H1 (cell line): Measurements from ENCODE around the gene MCC. TPM values are rescaled to one million over a fixed set of nuclear protein-coding genes. Genes with fewer than 3 reads are reported as not detected.

ENCODE experiments used
- CTCF ChIA-PET: fragments of 300-600 bp; sonication (Branson Sonifier 250); formaldehyde crosslinking; loops from one replicate; lab custom pipeline; 2021; ENCODE audit not compliant: partially characterized antibody; lab: Charles Lee
- POLR2A ChIA-PET: fragments of 300-600 bp; sonication (Branson Sonifier 250); formaldehyde crosslinking; loops from one replicate; lab custom pipeline; 2021; ENCODE audit warnings: inconsistent platforms; ENCODE audit not compliant: partially characterized antibody; lab: Charles Lee
- DNase-seq, 2 experiments: peaks; one replicate each; pipeline versions ENCODE4 v3.0.0 to v3.0.0-alpha.2; 2010 to 2022; ENCODE audit warnings: low spot score in 2 of 2, low read depth in 1 of 2, mixed read lengths in 1 of 2
- FAIRE-seq: peaks from 2 replicates; lab custom pipeline; 2011; peaks lifted over from hg19 to GRCh38; lab: Jason Lieb, UNC
- H2AFZ ChIP-seq: 2 replicates; pipeline ENCODE4 v1.8.1; 2012; ENCODE audit warnings: low read length, inconsistent platforms
- H2AK5ac ChIP-seq: 2 replicates; pipeline ENCODE4 v1.6.1; 2013; ENCODE audit warnings: low read depth, low read length
- H2BK120ac ChIP-seq: replicated peaks from 2 replicates; pipeline ENCODE3; 2013; ENCODE audit warnings: low read depth, low read length, inconsistent platforms
- H2BK12ac ChIP-seq: 2 replicates; pipeline ENCODE4 v1.6.1; 2013; ENCODE audit warnings: low read depth, low read length
- H2BK15ac ChIP-seq: 2 replicates; pipeline ENCODE4 v1.6.1; 2013; ENCODE audit warnings: low read length
- H2BK20ac ChIP-seq: 2 replicates; pipeline ENCODE4 v1.6.1; 2013; ENCODE audit warnings: low read length
- H2BK5ac ChIP-seq: 2 replicates; pipeline ENCODE4 v1.6.1; 2013; ENCODE audit warnings: low read depth, low read length
- H3K14ac ChIP-seq: 2 replicates; pipeline ENCODE4 v1.6.1; 2013; ENCODE audit warnings: inconsistent platforms; ENCODE audit not compliant: insufficient read length
- H3K18ac ChIP-seq: 2 replicates; pipeline ENCODE4 v1.6.1; 2013; ENCODE audit warnings: low read length; ENCODE audit errors: extremely low read depth
- H3K23ac ChIP-seq: 2 replicates; pipeline ENCODE4 v1.6.1; 2013; ENCODE audit warnings: inconsistent platforms; ENCODE audit not compliant: insufficient read length
- H3K23me2 ChIP-seq: 2 replicates; pipeline ENCODE4 v1.6.1; 2013; ENCODE audit warnings: low read depth, low read length
- H3K27ac ChIP-seq: 2 replicates; pipeline ENCODE4 v1.6.1; 2011; ENCODE audit warnings: low read depth, low read length, inconsistent platforms
- H3K27me3 ChIP-seq, 4 experiments: replicated peaks in 1 of 4; 1 replicate in 1 of 4; 2 replicates in 3 of 4; pipeline versions ENCODE4 v1.6.1 to v1.8.1; 2011 to 2013; ENCODE audit warnings: low read length in 3 of 4, mild to moderate bottlenecking in 3 of 4, inconsistent platforms in 2 of 4, mixed read lengths in 2 of 4, moderate library complexity in 1 of 4; ENCODE audit not compliant: control insufficient read depth in 3 of 4, insufficient read depth in 3 of 4; ENCODE audit errors: extremely low read depth in 1 of 4
- H3K36me3 ChIP-seq, 4 experiments: 2 replicates each; pipeline versions ENCODE4 v1.6.1 to v1.8.1; 2011 to 2013; ENCODE audit warnings: mild to moderate bottlenecking in 4 of 4, low read length in 3 of 4, moderate library complexity in 2 of 4, control low read depth in 1 of 4, inconsistent platforms in 1 of 4; ENCODE audit not compliant: insufficient read depth in 4 of 4, control insufficient read depth in 2 of 4
- H3K4ac ChIP-seq: replicated peaks from 2 replicates; pipeline ENCODE3; 2013; ENCODE audit warnings: low read length, low read depth, mixed read lengths, inconsistent platforms; ENCODE audit not compliant: insufficient read length
- H3K4me1 ChIP-seq, 4 experiments: replicated peaks in 1 of 4; 1 replicate in 1 of 4; 2 replicates in 3 of 4; pipeline versions ENCODE4 v1.6.1 to v1.8.1; 2011 to 2013; ENCODE audit warnings: low read length in 3 of 4, inconsistent platforms in 2 of 4, mixed read lengths in 1 of 4; ENCODE audit not compliant: insufficient read depth in 4 of 4, control insufficient read depth in 3 of 4
- H3K4me2 ChIP-seq, 2 experiments: 2 replicates each; pipeline versions ENCODE4 v1.6.1 to v1.8.1; 2011 to 2013; ENCODE audit warnings: low read depth in 2 of 2, low read length in 2 of 2, control low read depth in 1 of 2, inconsistent platforms in 1 of 2, mild to moderate bottlenecking in 1 of 2; ENCODE audit not compliant: insufficient read depth in 1 of 2
- H3K4me3 ChIP-seq, 4 experiments: fragments of 200-600, 300-600 bp in 1 of 4; sonication (generic), shearing (Covaris generic), sonication (Bioruptor Twin) in 1 of 4; 2 replicates each; pipeline versions ENCODE4 v1.5.1 to v1.8.1; 2011 to 2016; ENCODE audit warnings: low read length in 4 of 4, low read depth in 3 of 4, control low read depth in 2 of 4, inconsistent platforms in 2 of 4, mild to moderate bottlenecking in 2 of 4, mixed read lengths in 1 of 4, moderate library complexity in 1 of 4; ENCODE audit not compliant: insufficient read depth in 2 of 4; ENCODE audit errors: extremely low read depth in 1 of 4
- H3K56ac ChIP-seq: replicated peaks from 2 replicates; pipeline ENCODE3; 2013; ENCODE audit warnings: low read depth, mild to moderate bottlenecking, mixed read lengths, low read length, inconsistent platforms; ENCODE audit not compliant: insufficient read length
- H3K79me1 ChIP-seq: 2 replicates; pipeline ENCODE4 v1.6.1; 2013; ENCODE audit warnings: low read depth, low read length, control low read depth
- H3K79me2 ChIP-seq, 2 experiments: 2 replicates each; pipeline versions ENCODE4 v1.6.1 to v1.8.1; 2012 to 2013; ENCODE audit warnings: low read length in 2 of 2, mild to moderate bottlenecking in 2 of 2, inconsistent platforms in 1 of 2; ENCODE audit not compliant: insufficient read depth in 2 of 2, control insufficient read depth in 1 of 2
- H3K9ac ChIP-seq, 4 experiments: replicated peaks in 1 of 4; 1 replicate in 1 of 4; 2 replicates in 3 of 4; pipeline versions ENCODE4 v1.6.1 to v1.8.1; 2011 to 2013; ENCODE audit warnings: low read depth in 3 of 4, low read length in 3 of 4, control low read depth in 2 of 4, mild to moderate bottlenecking in 2 of 4, moderate library complexity in 2 of 4, inconsistent platforms in 1 of 4; ENCODE audit errors: extremely low read depth in 1 of 4
- H3K9me3 ChIP-seq, 2 experiments: 2 replicates each; pipeline versions ENCODE4 v1.6.1 to v1.8.1; 2012 to 2013; ENCODE audit warnings: mild to moderate bottlenecking in 2 of 2, moderate library complexity in 2 of 2, control low read depth in 1 of 2, inconsistent platforms in 1 of 2, low read depth in 1 of 2, low read length in 1 of 2, mixed read lengths in 1 of 2; ENCODE audit not compliant: insufficient read depth in 2 of 2
- H4K20me1 ChIP-seq, 2 experiments: replicated peaks in 1 of 2; 2 replicates each; pipeline versions ENCODE3 to v1.8.1; 2011 to 2013; ENCODE audit warnings: inconsistent platforms in 2 of 2, low read length in 2 of 2, mild to moderate bottlenecking in 1 of 2; ENCODE audit not compliant: insufficient read depth in 2 of 2, control insufficient read depth in 1 of 2
- H4K5ac ChIP-seq: 2 replicates; pipeline ENCODE4 v1.6.1; 2013; ENCODE audit warnings: low read length, low read depth, mixed read lengths, inconsistent platforms; ENCODE audit not compliant: insufficient read length
- H4K8ac ChIP-seq: 2 replicates; pipeline ENCODE4 v1.8.0; 2013; ENCODE audit warnings: mild to moderate bottlenecking, moderate library complexity, low read length, inconsistent platforms; ENCODE audit not compliant: insufficient read depth; ENCODE audit errors: extremely low read depth
- H4K91ac ChIP-seq: replicated peaks from 2 replicates; pipeline ENCODE3; 2013; ENCODE audit warnings: low read length, mixed read lengths, inconsistent platforms; ENCODE audit not compliant: insufficient read length
- BACH1 ChIP-seq: IDR thresholded peaks from 2 replicates; pipeline ENCODE4 v1.6.1; 2012; ENCODE audit warnings: low read length, improper control_type of control experiment
- BRCA1 ChIP-seq: IDR thresholded peaks from 2 replicates; pipeline ENCODE4 v1.6.1; 2012; ENCODE audit warnings: low read depth, low read length, improper control_type of control experiment
- CBX5 ChIP-seq: fragments of 300-800, 300-1000 bp; sonication (generic); IDR thresholded peaks from 2 replicates; pipeline ENCODE4 v1.7.1; 2016; ENCODE audit warnings: antibody characterized with exemption, low read length, low read depth
- CBX8 ChIP-seq: fragments of 300-800, 300-1000 bp; sonication (generic); IDR thresholded peaks from 2 replicates; pipeline ENCODE4 v1.7.1; 2016; ENCODE audit warnings: low read depth, low read length, borderline replicate concordance
- CEBPB ChIP-seq: IDR thresholded peaks from 2 replicates; pipeline ENCODE4 v1.6.1; 2012; ENCODE audit warnings: low read depth, low read length
- CHD2 ChIP-seq: IDR thresholded peaks from 2 replicates; pipeline ENCODE4 v1.6.1; 2012; ENCODE audit warnings: low read length, improper control_type of control experiment
- CREB1 ChIP-seq: IDR thresholded peaks from 2 replicates; pipeline ENCODE4 v1.6.1; 2012; ENCODE audit warnings: inconsistent platforms
- CTBP2 ChIP-seq: IDR thresholded peaks from 2 replicates; pipeline ENCODE4 v1.7.0; 2011; ENCODE audit warnings: borderline replicate concordance, mild to moderate bottlenecking, moderate library complexity, mixed read lengths, low read length; ENCODE audit not compliant: insufficient read depth, insufficient read length
- EP300 ChIP-seq, 2 experiments: IDR thresholded peaks; 1 replicate in 1 of 2; 2 replicates in 1 of 2; pipeline ENCODE4 v1.6.1; 2011 to 2012; ENCODE audit warnings: low read depth in 2 of 2, low read length in 2 of 2, mild to moderate bottlenecking in 2 of 2, borderline replicate concordance in 1 of 2, inconsistent platforms in 1 of 2, moderate library complexity in 1 of 2
- FOSL1 ChIP-seq: IDR thresholded peaks from 2 replicates; pipeline ENCODE4 v1.6.1; 2011; ENCODE audit warnings: mild to moderate bottlenecking, low read depth, low read length, moderate library complexity; ENCODE audit not compliant: insufficient read depth
- POLR2A ChIP-seq, 2 experiments: IDR thresholded peaks; 1 replicate in 1 of 2; 2 replicates in 1 of 2; pipeline ENCODE4 v1.6.1; 2011; ENCODE audit warnings: low read depth in 2 of 2, low read length in 2 of 2, mild to moderate bottlenecking in 2 of 2; ENCODE audit errors: control extremely low read depth in 1 of 2
- POU5F1 ChIP-seq: IDR thresholded peaks from 2 replicates; pipeline ENCODE4 v1.6.1; 2011; ENCODE audit warnings: low read depth, mild to moderate bottlenecking, low read length, moderate library complexity
- RNF2 ChIP-seq: fragments of 200-900, 300-1000 bp; sonication (generic); IDR thresholded peaks from 2 replicates; pipeline ENCODE4 v1.7.1; 2016; ENCODE audit warnings: borderline replicate concordance, low read depth, mild to moderate bottlenecking, antibody characterized with exemption, low read length; ENCODE audit not compliant: poor library complexity, severe bottlenecking; ENCODE audit errors: missing control alignments
- TCF12 ChIP-seq: IDR thresholded peaks from 2 replicates; pipeline ENCODE4 v1.6.1; 2011; ENCODE audit warnings: low read depth, mild to moderate bottlenecking, low read length
- TEAD4 ChIP-seq: IDR thresholded peaks from 2 replicates; pipeline ENCODE4 v1.6.1; 2012; ENCODE audit warnings: low read depth, low read length, inconsistent platforms, mixed read lengths
- ZNF274 ChIP-seq: IDR thresholded peaks from 2 replicates; pipeline ENCODE4 v1.7.0; 2012; ENCODE audit warnings: low read length, borderline replicate concordance; ENCODE audit errors: extremely low read depth
- WGBS, 2 experiments: shearing (Covaris generic) in 1 of 2; methylation state at CpG; one replicate each; pipeline versions ENCODE4 v1.1.6 to v1.1.7; 2013 to 2015; ENCODE audit warnings: low lambda C conversion rate in 2 of 2, mixed read lengths in 2 of 2, inconsistent platforms in 1 of 2, low coverage in 1 of 2, missing lambda C conversion rate in 1 of 2; ENCODE audit not compliant: insufficient replicate concordance in 2 of 2, insufficient coverage in 1 of 2, insufficient read length in 1 of 2; ENCODE audit errors: extremely low coverage in 1 of 2, missing lambda C conversion rate in 1 of 2; 5-methylcytosine and 5-hydroxymethylcytosine counted together
- polyA plus RNA-seq, 7 experiments: library from polyadenylated mRNA; depleted of rRNA in 3 of 7; stranded (reverse) in 5 of 7; unstranded in 2 of 7; fragments of >200 nt in 5 of 7; fragments of 200-250 nt in 2 of 7; gene quantifications; 1 replicate in 5 of 7; 2 replicates in 1 of 7; 4 replicates in 1 of 7; pipeline versions ENCODE4 v1.2.1 to v1.2.3, GENCODE V29; 2011 to 2013; ENCODE audit warnings: missing spikeins in 2 of 7, mixed read lengths in 2 of 7
- total RNA-seq: library from RNA; stranded (reverse); fragmentation: NEBNext Ultra II Directional; extraction: Animal tissue kit (Norgen Biotek cat#: 25700); gene quantifications from 2 replicates; pipeline ENCODE4 v1.2.1, GENCODE V29; 2021

Gene MCC
- total and polyA plus RNA-seq, 2 of the 8 experiments (the other 6 are each of a cell fraction or from before 2014, with no cell fraction given), result 2.6 to 18.3 TPM

DNA sequence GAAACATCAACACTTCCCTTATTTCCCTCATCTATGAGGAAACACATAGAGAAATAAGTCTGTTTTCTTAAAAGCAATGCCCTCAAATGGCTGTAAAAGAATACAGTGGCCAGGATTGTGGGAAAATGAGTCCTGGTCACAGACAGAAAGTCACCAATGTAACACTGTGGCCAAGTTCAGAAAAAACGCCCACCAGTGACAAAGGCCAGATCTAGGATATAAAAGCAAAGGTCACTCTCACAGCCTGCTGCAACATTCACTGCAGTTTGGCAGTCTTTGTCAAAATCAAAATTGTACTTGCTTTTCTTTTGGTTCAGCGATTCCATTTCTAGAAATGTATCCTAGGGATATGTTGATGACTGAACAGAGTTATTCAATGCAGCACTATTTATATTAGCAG is 84.0 kb downstream of the MCC start:
- Histone ChIP-seq H3K23ac (no peak overlapping the region), H3K4me1 (no peaks in the 10 kb centered on the region), H2BK15ac (no peak overlapping the region), H4K5ac (no peak overlapping the region), H3K27ac (no peak overlapping the region), H3K36me3 (no peaks in the 10 kb centered on the region), H3K79me2 (no peaks in the 10 kb centered on the region), H3K9me3 (no peaks in the 10 kb centered on the region), H4K91ac (no peak overlapping the region), H2BK120ac (no peak overlapping the region), H2BK20ac (no peak overlapping the region), H2AFZ (no peak overlapping the region), H3K4me3 (no peak overlapping the region), H4K8ac (no peak overlapping the region), H3K14ac (no peak overlapping the region), H3K18ac (no peak overlapping the region), H3K4me2 (no peak overlapping the region), H2BK5ac (no peak overlapping the region), H3K4ac (no peak overlapping the region), H2AK5ac (no peak overlapping the region), H3K79me1 (no peaks in the 10 kb centered on the region), H3K9ac (no peak overlapping the region), H3K56ac (no peak overlapping the region), H3K27me3 (no peaks in the 10 kb centered on the region), H3K23me2 (no peaks in the 10 kb centered on the region), H4K20me1 (no peaks in the 10 kb centered on the region), H2BK12ac (no peak overlapping the region)
- POLR2A ChIA-PET, result no interaction called here
- CTCF ChIA-PET, result interaction anchor here (1.0 to 2.0 kb wide), 4 partner anchors 9 to 25 kb away, joined by 3 to 5 read pairs (median 4); no protein-coding TSS in a partner anchor
- no peak for DNase-seq
- 57% methylated on average over 2 of the region's 2 CpGs; no CpG with 5 or more reads in 1 of the 2 experiments for WGBS, 2 experiments
- no peak for FAIRE-seq
- TF ChIP-seq TEAD4, result no peak
- TF ChIP-seq CHD2, result no peak
- no peak for TF ChIP-seq EP300 (IDR thresholded peaks at IDR 0.05; ENCODE audit: borderline replicate concordance in 1 of 2, low read depth in 2 of 2, low read length in 2 of 2)
- TF ChIP-seq ZNF274, result no peak
- TF ChIP-seq CREB1, result no peak
- TF ChIP-seq CEBPB, result no peak
- TF ChIP-seq FOSL1, result no peak
- TF ChIP-seq POLR2A (IDR thresholded peaks at IDR 0.05; ENCODE audit: control extremely low read depth in 1 of 2, low read depth in 2 of 2, low read length in 2 of 2), result no peak
- TF ChIP-seq RNF2, result no peak
- TF ChIP-seq TCF12, result no peak
- TF ChIP-seq BACH1, result no peak
- no peak for TF ChIP-seq CBX5
- TF ChIP-seq BRCA1, result no peak
- no peak for TF ChIP-seq CTBP2
- no peak for TF ChIP-seq POU5F1
- TF ChIP-seq CBX8, result no peak
